ENCODE measurements around the gene PIWIL4.

- TF ChIP-seq CTCF (IDR thresholded peaks at IDR 0.05; ENCODE audit: control extremely low read depth in 1 of 3, insufficient read depth in 1 of 3, low read depth in 1 of 3, low read length in 3 of 3) (no peak), CBX5 (IDR thresholded peaks at IDR 0.05; ENCODE audit: low read depth, low read length) (no peak), POLR2A (IDR thresholded peaks at IDR 0.05; ENCODE audit: control extremely low read depth in 1 of 2, low read depth in 2 of 2, low read length in 2 of 2) (no peak), BRCA1 (IDR thresholded peaks at IDR 0.05; ENCODE audit: low read depth, low read length) (no peak), TAF1 (IDR thresholded peaks at IDR 0.05; ENCODE audit: low read depth, low read length) (no peak), RXRA (IDR thresholded peaks at IDR 0.05; ENCODE audit: insufficient read depth, low read depth, low read length) (no peak), ATF3 (IDR thresholded peaks at IDR 0.05; ENCODE audit: insufficient read depth, low read depth, low read length) (no peak), EGR1 (IDR thresholded peaks at IDR 0.05; ENCODE audit: borderline replicate concordance, low read depth, low read length) (no peak), MAFK (IDR thresholded peaks at IDR 0.05; ENCODE audit: low read depth, low read length) (no peak), CHD7 (IDR thresholded peaks at IDR 0.05; ENCODE audit: insufficient replicate concordance, low read length) (no peak), KDM1A (IDR thresholded peaks at IDR 0.05; ENCODE audit: borderline replicate concordance, low read length) (no peak)
Measured at GRCh38 chr11:94613120-94613519, 46.0 kb downstream of the PIWIL4 start.
